HEK293 (cell line): ENCODE measurements around the gene CRYBB2.

Experiments used
- CTCF ChIA-PET: fragments of 350-600 bp; formaldehyde crosslinking; extraction: SDS; loops from one replicate; lab custom pipeline; 2021; ENCODE audit warnings: antibody characterized with exemption; lab: Yijun Ruan, JAX
- POLR2A ChIA-PET: fragments of 300-600 bp; formaldehyde crosslinking; extraction: SDS; loops from one replicate; lab custom pipeline; 2020; ENCODE audit warnings: antibody characterized with exemption, inconsistent platforms; lab: Yijun Ruan, JAX
- H3K27ac ChIP-seq: fragments of 200-500 bp; sonication (Bioruptor generic); 2 replicates; pipeline ENCODE4 v1.5.1; 2014; ENCODE audit warnings: low read depth, low read length, control low read depth, inconsistent platforms; ENCODE audit errors: extremely low read depth
- H3K36me3 ChIP-seq, 2 experiments: fragments of 200-500 bp in 1 of 2; sonication (Bioruptor generic) in 1 of 2; 1 replicate in 1 of 2; 2 replicates in 1 of 2; pipeline ENCODE4 v1.5.1; 2014 to 2017; ENCODE audit warnings: inconsistent platforms in 2 of 2, low read length in 2 of 2; ENCODE audit not compliant: control insufficient read depth in 2 of 2, insufficient read depth in 1 of 2
- H3K4me1 ChIP-seq: fragments of 200-500 bp; sonication (Bioruptor generic); 2 replicates; pipeline ENCODE4 v1.5.1; 2014; ENCODE audit warnings: mild to moderate bottlenecking, low read length, inconsistent platforms; ENCODE audit not compliant: control insufficient read depth, insufficient read depth
- H3K4me3 ChIP-seq: 2 replicates; pipeline ENCODE4 v1.5.1; 2011; ENCODE audit warnings: low read depth, mild to moderate bottlenecking, control low read depth, low read length, moderate library complexity
- H3K9me3 ChIP-seq: fragments of 200-500 bp; sonication (Bioruptor generic); 2 replicates; pipeline ENCODE4 v1.5.1; 2014; ENCODE audit warnings: low read depth, low read length, inconsistent platforms; ENCODE audit not compliant: control insufficient read depth, insufficient read depth
- GLI4 ChIP-seq: fragments of 450-650 bp; formaldehyde crosslinking; IDR thresholded peaks from 2 replicates; pipeline ENCODE4 v1.5.1; 2016; ENCODE audit warnings: missing biosample characterization, missing genetic modification characterization
- HOXC10 ChIP-seq: sonication (generic); formaldehyde crosslinking; IDR thresholded peaks from 2 replicates; pipeline ENCODE4 v1.8.1; 2023; ENCODE audit warnings: mild to moderate bottlenecking, missing genetic modification reagents
- KLF7 ChIP-seq: fragments of 450-650 bp; formaldehyde crosslinking; IDR thresholded peaks from 2 replicates; pipeline ENCODE4 v1.5.1; 2016; ENCODE audit warnings: missing biosample characterization, missing genetic modification characterization, borderline replicate concordance
- PRDM6 ChIP-seq: fragments of 450-650 bp; formaldehyde crosslinking; IDR thresholded peaks from 2 replicates; pipeline ENCODE4 v1.5.1; 2017; ENCODE audit warnings: missing biosample characterization, missing genetic modification characterization
- REST ChIP-seq: fragments of 450-650 bp; formaldehyde crosslinking; IDR thresholded peaks from 2 replicates; pipeline ENCODE4 v1.5.1; 2016; ENCODE audit warnings: missing biosample characterization, missing genetic modification characterization
- SETDB1 ChIP-seq: IDR thresholded peaks from one replicate; pipeline ENCODE4 v1.6.1; 2017; ENCODE audit warnings: mild to moderate bottlenecking, low read length, moderate library complexity, mixed read lengths; ENCODE audit not compliant: insufficient read length
- YY1 ChIP-seq: fragments of 450-650 bp; formaldehyde crosslinking; IDR thresholded peaks from 2 replicates; pipeline ENCODE4 v1.5.1; 2018; ENCODE audit warnings: missing biosample characterization, missing genetic modification characterization
- ZBTB1 ChIP-seq: fragments of 450-650 bp; formaldehyde crosslinking; IDR thresholded peaks from 2 replicates; pipeline ENCODE4 v1.5.1; 2016; ENCODE audit warnings: missing biosample characterization, missing genetic modification characterization
- ZBTB7A ChIP-seq: fragments of 450-650 bp; formaldehyde crosslinking; IDR thresholded peaks from 2 replicates; pipeline ENCODE4 v1.5.1; 2016; ENCODE audit warnings: low read depth, missing biosample characterization, missing genetic modification characterization
- ZNF112 ChIP-seq: fragments of 450-650 bp; formaldehyde crosslinking; IDR thresholded peaks from 2 replicates; pipeline ENCODE4 v1.5.0; 2017; ENCODE audit warnings: missing biosample characterization, missing genetic modification characterization
- ZNF121 ChIP-seq: fragments of 450-650 bp; formaldehyde crosslinking; IDR thresholded peaks from 2 replicates; pipeline ENCODE4 v1.5.1; 2016; ENCODE audit warnings: missing biosample characterization, missing genetic modification characterization
- ZNF148 ChIP-seq: fragments of 450-650 bp; formaldehyde crosslinking; IDR thresholded peaks from 2 replicates; pipeline ENCODE4 v1.5.0; 2017; ENCODE audit warnings: missing biosample characterization, missing genetic modification characterization, borderline replicate concordance
- ZNF518A ChIP-seq: fragments of 450-650 bp; formaldehyde crosslinking; conservative IDR thresholded peaks from 2 replicates; pipeline ENCODE4 v1.5.1; 2016; ENCODE audit warnings: low read depth, missing biosample characterization, missing genetic modification characterization
- ZNF560 ChIP-seq: fragments of 450-650 bp; formaldehyde crosslinking; IDR thresholded peaks from 2 replicates; pipeline ENCODE4 v1.5.1; 2017; ENCODE audit warnings: missing biosample characterization, missing genetic modification characterization, borderline replicate concordance
- ZNF658 ChIP-seq: fragments of 450-650 bp; formaldehyde crosslinking; IDR thresholded peaks from 2 replicates; pipeline ENCODE4; 2016; ENCODE audit warnings: missing biosample characterization, missing genetic modification characterization
- ZNF664 ChIP-seq: fragments of 450-650 bp; formaldehyde crosslinking; IDR thresholded peaks from 2 replicates; pipeline ENCODE4 v1.5.1; 2016; ENCODE audit warnings: missing biosample characterization, missing genetic modification characterization
- ZNF670 ChIP-seq: fragments of 450-650 bp; formaldehyde crosslinking; IDR thresholded peaks from 2 replicates; pipeline ENCODE4 v1.5.1; 2016; ENCODE audit warnings: missing biosample characterization, missing genetic modification characterization, low read depth
- ZNF701 ChIP-seq: fragments of 450-650 bp; formaldehyde crosslinking; IDR thresholded peaks from 2 replicates; pipeline ENCODE4 v1.5.1; 2016; ENCODE audit warnings: missing biosample characterization, missing genetic modification characterization
- ZSCAN30 ChIP-seq: fragments of 450-650 bp; IDR thresholded peaks from 2 replicates; pipeline ENCODE4 v1.5.1; 2018; ENCODE audit warnings: missing biosample characterization, mild to moderate bottlenecking, missing genetic modification characterization, moderate library complexity

The CRYBB2 gene

GRCh38 chr22:25183949-25184619 lies 35.4 kb upstream of the CRYBB2 start (continued):
- TF ChIP-seq ZNF518A (tag by site-specific recombination): no peak
- TF ChIP-seq ZSCAN30 (tag by site-specific recombination): no peak
- no peak for TF ChIP-seq ZBTB1 (tag by site-specific recombination)
- TF ChIP-seq SETDB1: no peak

- Histone ChIP-seq H3K9me3 (no peaks in the 10 kb centered on the region), H3K36me3 (peaks cover 0 to 39% of the 10 kb centered on the region in 2 experiments; a peak in 2 of 3 replicates), H3K27ac (no peak overlapping the region), H3K4me1 (no peaks in the 10 kb centered on the region), H3K4me3 (no peak overlapping the region)
- ChIA-PET CTCF (interaction anchor here (0.6 to 4.7 kb wide), 4 partner anchors 9 to 175 kb away, joined by 3 to 36 read pairs (median 4); no protein-coding TSS in a partner anchor), POLR2A (no interaction called here)
- no peak for TF ChIP-seq ZNF701 (tag by site-specific recombination)
- TF ChIP-seq REST (tag by site-specific recombination): no peak
- no peak for TF ChIP-seq KLF7 (tag by site-specific recombination)
- TF ChIP-seq HOXC10 (CRISPR knock-in tag): no peak
- no peak for TF ChIP-seq ZNF658
- TF ChIP-seq PRDM6 (tag by site-specific recombination): no peak
- no peak for TF ChIP-seq ZNF121 (tag by site-specific recombination)
- TF ChIP-seq YY1 (tag by site-specific recombination): no peak
- TF ChIP-seq ZNF670: no peak
- no peak for TF ChIP-seq ZNF560
- TF ChIP-seq ZNF112 (tag by site-specific recombination): no peak
- TF ChIP-seq GLI4: no peak
- TF ChIP-seq ZNF664 (tag by site-specific recombination): no peak
- TF ChIP-seq ZNF148 (tag by site-specific recombination): no peak
- TF ChIP-seq ZBTB7A (tag by site-specific recombination): no peak
These were observed 33.3 kb upstream of the CRYBB2 start for GRCh38 chr22:25186140-25186539.
